HG03175 (cell line): ENCODE results near the gene TATDN3.
"Not testable (repeated sequence)": the region's sequence is repeated elsewhere in the genome, so short reads cannot be mapped to it uniquely, and the experiment has no call there.

ENCODE experiments used
- ATAC-seq: cut with Tn5 transposase; IDR thresholded peaks from one replicate; pipeline ENCODE4 v1.9.1; 2021; ENCODE audit warnings: mild to moderate bottlenecking, moderate library complexity; ENCODE audit not compliant: unreplicated experiment

The TATDN3 gene, protein sequence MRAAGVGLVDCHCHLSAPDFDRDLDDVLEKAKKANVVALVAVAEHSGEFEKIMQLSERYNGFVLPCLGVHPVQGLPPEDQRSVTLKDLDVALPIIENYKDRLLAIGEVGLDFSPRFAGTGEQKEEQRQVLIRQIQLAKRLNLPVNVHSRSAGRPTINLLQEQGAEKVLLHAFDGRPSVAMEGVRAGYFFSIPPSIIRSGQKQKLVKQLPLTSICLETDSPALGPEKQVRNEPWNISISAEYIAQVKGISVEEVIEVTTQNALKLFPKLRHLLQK

DNA sequence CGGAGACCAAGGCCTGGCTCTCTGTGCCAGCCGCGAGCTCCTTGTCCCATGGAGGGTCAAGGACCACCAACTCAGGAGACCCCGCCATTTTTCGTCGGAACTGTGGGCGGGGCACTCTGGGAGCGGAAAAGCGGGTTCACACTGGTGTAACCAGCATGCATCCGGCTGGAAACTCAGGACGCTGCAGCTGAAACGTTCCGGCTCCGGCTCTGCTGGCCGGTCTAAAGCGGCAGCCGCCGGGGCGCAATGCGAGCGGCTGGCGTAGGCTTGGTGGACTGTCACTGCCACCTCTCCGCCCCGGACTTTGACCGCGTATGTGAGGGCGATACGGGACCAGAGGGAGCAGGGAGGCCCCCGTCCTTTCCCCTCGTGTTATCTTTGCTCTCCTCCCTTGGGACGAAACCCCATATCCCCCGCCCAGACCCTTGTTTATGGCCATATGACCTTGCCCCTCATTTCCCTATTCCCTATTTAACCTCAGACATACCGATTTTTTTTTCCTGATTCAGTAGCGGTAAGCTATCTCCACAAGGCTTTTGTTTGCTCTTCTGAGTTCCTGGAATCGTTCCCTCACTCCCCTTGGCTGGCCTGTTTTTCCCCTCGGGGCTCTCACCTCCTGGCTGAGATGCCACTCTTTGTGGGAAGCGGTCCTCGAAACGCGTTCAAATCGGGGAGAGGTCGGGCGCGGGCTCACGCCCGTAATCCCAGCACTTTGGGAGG lies at the start of gene TATDN3, which contains the start of gene NSL1:
TATDN3 (plus strand) TSS at position 219 of the 720 bp plus-strand sequence; CDS start at position 247, 28 bp downstream.
NSL1 (minus strand) TSS at position 102 of the 720 bp plus-strand sequence; CDS start at position 88, 14 bp downstream.
- ATAC-seq = peak; percentile 61

GRCh38 chr1:212743901-212744475 lies 47.7 kb upstream of the TATDN3 start:
- ATAC-seq = no peak

DNA sequence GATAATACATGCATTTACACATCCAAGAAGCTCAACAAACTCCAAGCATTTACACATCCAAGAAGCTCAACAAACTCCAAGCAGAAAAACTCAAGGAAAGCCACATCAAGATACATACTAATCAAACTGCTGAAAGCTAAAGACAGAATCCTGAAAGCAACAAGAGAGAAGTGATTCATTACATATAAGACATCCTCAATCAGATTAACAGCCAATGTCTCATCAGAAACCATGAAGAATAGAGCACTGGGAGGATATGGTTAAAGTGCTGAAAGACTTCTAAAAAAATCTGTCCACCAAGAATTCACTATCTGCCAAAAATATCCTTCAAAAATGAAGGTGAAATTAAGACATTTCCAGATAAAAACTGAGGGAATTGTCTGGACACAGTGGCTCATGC lies 46.4 kb upstream of the TATDN3 start:
- no peak for ATAC-seq

DNA sequence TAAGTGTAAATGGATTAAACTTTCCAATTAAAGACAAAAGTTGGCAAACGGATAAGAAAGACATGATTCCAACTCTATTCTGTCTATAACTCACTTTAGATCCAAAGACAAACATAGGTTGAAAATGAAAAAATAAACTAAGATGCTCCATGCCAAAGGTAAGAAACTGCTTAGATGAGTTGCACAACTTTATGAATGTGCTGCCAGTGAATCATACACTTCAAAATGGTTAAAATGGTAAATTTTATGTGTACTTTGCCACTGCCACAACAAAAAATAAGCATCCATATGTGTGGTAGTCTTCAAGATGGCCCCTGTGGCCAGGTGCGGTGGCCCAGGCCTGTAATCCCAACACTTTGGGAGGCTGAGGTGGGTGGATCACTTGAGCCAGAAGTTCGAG lies 45.1 kb upstream of the TATDN3 start:
- no peak for ATAC-seq

- no peak for ATAC-seq
Observed at GRCh38 chr1:212749821-212750535, 41.7 kb upstream of the TATDN3 start.

DNA sequence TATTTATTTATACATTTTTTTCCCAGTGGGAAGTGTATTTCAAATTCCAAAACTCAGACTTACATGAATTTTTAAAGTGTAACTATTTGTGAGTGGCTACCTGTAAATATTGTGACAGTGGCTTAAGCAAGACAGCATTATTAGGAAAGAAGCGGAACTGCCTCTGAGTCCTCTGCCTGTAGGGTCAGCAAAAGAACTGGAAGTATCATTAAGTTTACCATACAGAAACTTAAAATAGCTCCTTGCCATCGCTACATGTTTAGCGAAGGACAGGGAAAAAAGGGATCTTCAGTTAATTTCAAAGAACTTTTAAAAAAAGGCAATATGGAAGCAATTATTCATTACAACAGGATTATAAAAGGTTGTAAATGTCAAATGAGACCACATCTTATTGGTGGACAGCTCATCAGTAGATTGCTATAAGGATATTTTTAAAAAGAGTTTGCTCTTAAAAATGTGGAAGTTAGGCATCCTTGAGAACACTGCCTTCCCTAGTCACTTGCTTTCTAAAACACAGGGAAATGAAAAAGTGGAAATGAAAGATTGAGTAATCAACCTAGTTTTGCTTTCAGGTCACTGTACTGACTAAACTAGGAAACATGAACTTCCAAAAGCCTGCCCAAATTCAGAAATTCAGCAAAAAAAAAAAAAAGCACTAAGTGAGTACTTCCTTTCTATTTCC lies 39.3 kb upstream of the TATDN3 start:
- no peak for ATAC-seq

GRCh38 chr1:212752934-212753497 lies 38.7 kb upstream of the TATDN3 start:
- no peak for ATAC-seq

DNA sequence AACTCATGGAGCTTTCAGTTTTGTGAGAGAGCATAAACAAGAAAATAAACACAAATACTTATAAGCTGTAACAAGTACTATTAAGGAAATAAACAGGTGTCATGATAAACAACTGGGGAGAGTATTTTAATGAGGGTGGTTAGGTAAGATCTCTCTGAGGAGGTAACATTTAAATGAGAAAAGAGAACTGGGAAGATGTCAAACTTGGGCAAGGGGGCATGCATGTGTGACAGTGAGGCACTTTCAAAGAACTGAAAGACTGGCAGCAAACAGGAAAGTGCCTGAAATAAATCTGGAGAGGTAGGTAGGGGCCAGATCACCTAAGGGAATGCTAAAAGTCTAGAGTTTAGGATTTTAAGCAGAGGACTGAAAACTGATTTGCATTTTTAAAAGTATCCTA lies 37.9 kb upstream of the TATDN3 start:
- ATAC-seq = no peak

DNA sequence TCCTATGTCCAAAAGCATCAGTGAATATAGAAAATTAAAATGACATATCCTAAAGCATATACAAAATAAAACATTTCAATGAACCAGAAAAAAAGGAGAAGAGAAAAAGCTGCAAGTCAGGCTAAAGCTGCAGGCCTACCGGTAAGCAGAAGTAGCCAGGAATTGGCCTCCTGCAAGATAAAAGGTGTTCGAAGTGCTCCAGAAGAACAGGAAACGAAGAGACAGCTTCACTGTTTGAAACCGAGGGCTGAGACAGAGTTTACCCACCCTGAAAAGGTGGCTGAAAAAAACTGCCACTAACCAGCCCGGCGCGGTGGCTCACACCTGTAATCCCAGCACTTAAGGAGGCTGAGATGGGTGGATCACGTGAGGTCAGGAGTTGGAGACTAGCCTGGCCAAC lies 37.5 kb upstream of the TATDN3 start:
- ATAC-seq = no peak

DNA sequence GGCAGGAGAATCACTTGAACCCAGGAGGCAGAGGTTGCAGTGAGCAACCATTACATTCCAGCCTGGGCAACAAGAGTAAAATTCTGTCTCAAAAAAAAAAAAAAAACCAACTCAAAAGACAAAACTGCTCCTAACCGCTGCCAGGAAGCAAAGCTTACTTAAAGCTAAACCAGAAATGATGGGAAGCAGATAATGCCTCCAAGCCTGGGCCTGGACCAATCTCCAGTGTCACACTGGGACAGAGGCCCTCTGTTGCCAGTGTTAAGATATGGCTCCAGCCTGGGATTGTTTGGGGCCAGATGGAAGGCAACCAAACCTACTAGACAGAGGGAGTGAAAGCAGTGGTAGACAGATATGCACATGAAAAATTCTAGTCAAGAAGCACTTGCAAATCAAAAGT lies 37.0 kb upstream of the TATDN3 start:
- no peak for ATAC-seq

DNA sequence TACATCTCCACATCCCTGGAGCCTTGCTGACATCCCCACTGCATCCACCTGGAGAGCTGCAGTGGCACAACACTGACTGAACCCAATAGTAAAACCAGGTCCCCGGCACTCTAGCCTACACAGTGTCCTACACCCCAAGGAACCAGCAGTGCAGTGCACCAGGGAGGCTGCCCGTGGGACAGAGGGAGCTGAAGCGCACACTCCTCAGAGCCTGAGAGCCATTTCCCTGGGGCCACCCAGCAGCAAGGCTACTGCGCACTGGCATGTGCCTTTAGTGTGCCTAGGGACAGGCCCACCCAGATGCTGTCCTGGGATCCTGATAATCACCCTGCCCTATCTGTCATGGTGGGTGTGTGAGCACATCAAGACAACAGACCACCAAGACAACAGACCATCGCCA lies 32.0 kb upstream of the TATDN3 start:
- no peak for ATAC-seq

DNA sequence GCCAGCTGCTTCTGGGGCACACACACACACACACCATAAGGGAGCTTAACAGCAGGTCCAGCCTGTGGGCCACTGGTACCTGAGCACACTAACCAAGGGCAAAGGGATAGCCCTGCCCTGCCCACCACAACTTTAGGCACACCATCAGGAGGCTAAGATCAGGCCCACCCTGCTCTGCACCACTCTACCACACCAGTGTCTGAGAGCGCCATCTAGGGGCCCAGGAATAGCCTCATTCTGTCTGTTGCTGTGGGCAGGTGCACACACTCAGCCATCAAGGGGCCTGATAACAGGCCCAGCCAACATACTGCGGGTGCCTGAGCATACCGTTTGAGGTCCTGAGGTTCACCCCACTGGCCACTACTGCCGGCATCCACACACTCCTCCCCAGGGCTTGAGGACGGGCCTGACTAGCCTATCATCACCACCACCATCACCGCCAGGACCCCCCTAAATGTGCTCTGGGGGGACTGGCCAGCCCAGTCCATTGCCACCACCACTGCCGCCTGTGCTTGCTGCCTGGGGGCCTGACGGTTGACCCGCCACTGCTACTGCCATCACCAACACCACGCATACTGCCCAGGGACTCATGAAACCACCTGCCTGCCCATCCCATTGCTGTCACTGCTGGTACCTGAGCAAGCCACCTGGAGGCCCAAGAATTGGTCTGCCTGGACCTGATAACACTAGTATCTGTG lies 31.4 kb upstream of the TATDN3 start:
- peak; percentile 50 for ATAC-seq

- no peak for ATAC-seq
Observed at GRCh38 chr1:212762234-212762633, 29.5 kb upstream of the TATDN3 start.

DNA sequence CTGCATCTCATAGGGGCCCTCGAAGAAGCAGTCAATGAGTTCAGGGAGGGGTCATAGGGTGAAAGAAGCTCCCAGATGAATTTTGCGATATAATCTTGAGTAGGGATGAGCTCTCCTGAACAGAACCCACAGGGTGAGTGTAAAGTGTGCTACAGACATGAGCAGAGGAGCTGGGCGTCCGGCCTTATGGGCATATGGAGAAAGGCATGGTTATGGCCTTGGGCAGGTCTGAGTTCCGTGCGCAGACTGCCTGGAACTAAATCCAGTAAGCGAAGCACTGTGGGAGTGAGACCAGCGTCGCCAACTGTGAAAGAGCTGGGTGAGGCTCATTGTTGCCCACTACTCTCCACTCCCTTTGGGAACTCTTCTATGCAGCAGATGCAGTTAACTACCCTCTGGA lies 28.9 kb upstream of the TATDN3 start:
- ATAC-seq = no peak

DNA sequence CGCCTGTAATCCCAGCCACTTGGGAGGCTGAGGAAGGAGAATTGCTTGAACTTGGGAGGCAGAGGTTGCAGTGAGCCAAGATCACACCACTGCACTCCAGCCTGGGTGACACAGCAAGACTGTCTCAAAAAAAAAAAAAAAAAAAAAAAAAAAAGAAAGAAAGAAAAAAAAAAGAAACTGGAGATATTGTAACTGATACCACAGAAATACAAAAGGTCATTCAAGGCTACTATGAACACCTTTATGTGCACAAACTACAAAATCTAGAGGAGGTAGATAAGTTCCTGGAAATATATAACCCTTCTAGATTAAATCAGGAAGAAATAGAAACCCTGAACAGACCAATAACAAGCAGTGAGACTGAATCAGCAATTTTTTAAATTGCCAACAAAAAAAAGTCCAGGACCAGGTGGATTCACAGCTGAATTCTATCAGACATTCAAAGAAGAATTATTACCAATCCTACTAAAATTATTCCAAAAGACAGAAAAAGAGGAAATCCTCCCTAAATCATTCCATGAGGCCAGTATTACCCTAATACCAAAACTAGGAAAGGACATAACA lies 26.9 kb upstream of the TATDN3 start:
- ATAC-seq = not testable (repeated sequence)

- ATAC-seq = not testable (repeated sequence)
Observed at GRCh38 chr1:212766825-212767224, 24.9 kb upstream of the TATDN3 start.

DNA sequence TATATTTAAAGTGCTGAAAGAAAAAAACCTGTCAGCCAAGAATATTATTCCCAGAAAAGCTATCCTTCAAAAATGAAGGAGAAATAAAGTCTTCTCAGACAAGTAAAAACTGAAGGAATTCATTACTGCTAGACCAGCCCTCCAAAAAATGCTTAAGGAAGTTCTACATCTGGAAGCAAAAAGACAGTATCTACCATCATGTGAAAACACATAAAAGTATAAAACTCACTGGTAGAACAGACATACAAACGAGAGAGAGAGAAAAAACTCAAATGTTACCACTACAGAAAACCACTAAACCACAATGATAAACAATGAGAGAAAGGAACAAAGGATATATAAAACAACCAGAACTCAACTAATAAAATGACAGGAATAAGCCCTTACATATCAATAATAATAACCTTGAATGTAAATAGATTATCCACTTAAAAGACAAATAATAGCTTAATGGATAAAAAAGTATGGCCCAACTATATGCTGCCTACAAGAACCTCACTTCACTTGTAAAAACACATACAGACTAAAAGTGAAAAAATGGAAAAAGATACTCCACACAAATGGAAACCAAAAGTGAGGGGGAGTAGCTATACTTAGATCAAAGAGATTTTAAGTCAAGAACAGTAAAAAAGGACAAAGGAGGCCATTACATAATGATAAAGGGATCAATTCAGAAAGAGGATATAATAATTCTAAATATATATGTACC lies 22.1 kb upstream of the TATDN3 start:
- no peak for ATAC-seq

DNA sequence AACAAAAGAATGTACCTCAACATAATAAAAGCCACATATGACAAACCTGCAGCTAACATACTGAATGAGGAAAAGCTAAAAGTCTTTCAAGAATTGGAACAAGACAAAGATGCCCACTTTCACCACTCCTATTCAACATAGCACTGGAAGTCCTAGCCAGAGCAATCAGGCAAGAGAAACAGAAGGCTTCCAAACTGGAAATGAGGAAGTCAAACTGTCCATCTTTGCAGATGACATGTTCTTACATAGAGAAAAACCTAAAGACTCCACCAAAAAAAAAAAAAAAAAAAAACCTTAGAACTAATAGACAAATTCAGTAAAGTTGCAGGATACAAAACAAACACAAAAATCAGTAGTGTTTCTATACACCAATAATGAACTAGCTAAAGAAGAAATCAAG lies 20.4 kb upstream of the TATDN3 start:
- ATAC-seq = no peak

GRCh38 chr1:212773011-212773410 lies 18.7 kb upstream of the TATDN3 start:
- no peak for ATAC-seq
